WERI-Rb-1 (cell line): ENCODE results near the gene CTIF.
A peak's percentile ranks its signal among the peaks of the same experiment; 100 is the strongest.

Experiments used
- DNase-seq: peaks from one replicate; pipeline ENCODE4 v3.0.0-alpha.2; 2020
- H3K27ac ChIP-seq: fragments of 250-450 bp; sonication (Bioruptor Pico); 2 replicates; pipeline ENCODE4 v1.5.1; 2020; ENCODE audit warnings: mild to moderate bottlenecking, moderate library complexity
- H3K27me3 ChIP-seq: fragments of 250-450 bp; sonication (Bioruptor Pico); 2 replicates; pipeline ENCODE4 v1.5.1; 2021; ENCODE audit warnings: mild to moderate bottlenecking, low read depth, moderate library complexity; ENCODE audit not compliant: insufficient read depth, severe bottlenecking
- H3K36me3 ChIP-seq: fragments of 250-450 bp; sonication (Bioruptor Pico); 2 replicates; pipeline ENCODE4 v1.5.1; 2020; ENCODE audit warnings: mild to moderate bottlenecking, moderate library complexity
- H3K4me3 ChIP-seq: 2 replicates; pipeline ENCODE4 v1.5.1; 2011; ENCODE audit warnings: low read depth, mild to moderate bottlenecking, control low read depth, low read length
- H3K9me3 ChIP-seq: fragments of 250-450 bp; sonication (Bioruptor Pico); 2 replicates; pipeline ENCODE4 v1.5.1; 2021; ENCODE audit warnings: mild to moderate bottlenecking, moderate library complexity; ENCODE audit not compliant: severe bottlenecking
- TF ChIP-seq, protein P1 (sequence below): IDR thresholded peaks from 2 replicates; pipeline ENCODE4 v1.5.1; 2011; ENCODE audit warnings: low read depth, mild to moderate bottlenecking, control low read depth, inconsistent platforms, low read length

CTIF gene

DNA sequence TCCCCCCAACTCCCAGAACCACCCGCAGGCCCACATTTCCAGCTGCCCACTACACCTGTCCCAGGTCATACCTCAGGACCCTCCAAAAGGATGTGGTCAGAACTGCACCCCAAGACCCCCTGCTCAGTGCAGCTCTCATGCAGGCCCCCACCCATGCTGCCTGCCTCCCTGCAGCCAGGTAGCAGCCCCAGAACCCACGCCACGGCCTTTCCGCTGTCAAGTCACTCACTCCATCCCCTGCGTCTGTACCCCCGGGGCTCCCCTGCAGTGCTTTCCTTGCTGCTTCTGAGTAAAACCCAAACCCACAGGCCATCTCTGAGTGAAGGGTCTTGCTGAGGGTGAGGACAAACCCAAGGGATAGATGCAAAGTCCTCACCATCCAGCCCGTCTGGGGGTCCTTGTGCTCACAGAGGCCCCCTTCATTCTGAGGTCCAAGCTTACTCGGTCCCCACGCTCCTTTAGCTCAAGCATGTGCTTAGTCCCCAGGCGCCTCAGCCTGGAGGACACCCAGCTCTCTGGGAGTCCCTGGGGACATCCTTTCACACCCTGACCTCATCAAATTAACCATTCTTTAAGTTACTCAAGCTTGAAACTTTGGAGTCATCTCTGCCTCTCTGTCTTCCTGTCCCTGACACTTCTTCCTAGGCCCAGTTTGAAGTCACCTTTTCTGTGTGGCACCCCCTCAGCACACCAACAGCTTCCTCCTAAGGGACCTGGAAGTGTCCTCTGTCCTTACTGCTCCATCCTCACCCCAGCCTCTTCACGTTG lies 281.8 kb downstream of the CTIF start:
- Histone ChIP-seq H3K4me3 (no peak overlapping the region), H3K27ac (no peak overlapping the region), H3K9me3 (no peaks in the 10 kb centered on the region), H3K27me3 (no peaks in the 10 kb centered on the region), H3K36me3 (peaks cover 9% of the 10 kb centered on the region)
- TF ChIP-seq, protein P1, sequence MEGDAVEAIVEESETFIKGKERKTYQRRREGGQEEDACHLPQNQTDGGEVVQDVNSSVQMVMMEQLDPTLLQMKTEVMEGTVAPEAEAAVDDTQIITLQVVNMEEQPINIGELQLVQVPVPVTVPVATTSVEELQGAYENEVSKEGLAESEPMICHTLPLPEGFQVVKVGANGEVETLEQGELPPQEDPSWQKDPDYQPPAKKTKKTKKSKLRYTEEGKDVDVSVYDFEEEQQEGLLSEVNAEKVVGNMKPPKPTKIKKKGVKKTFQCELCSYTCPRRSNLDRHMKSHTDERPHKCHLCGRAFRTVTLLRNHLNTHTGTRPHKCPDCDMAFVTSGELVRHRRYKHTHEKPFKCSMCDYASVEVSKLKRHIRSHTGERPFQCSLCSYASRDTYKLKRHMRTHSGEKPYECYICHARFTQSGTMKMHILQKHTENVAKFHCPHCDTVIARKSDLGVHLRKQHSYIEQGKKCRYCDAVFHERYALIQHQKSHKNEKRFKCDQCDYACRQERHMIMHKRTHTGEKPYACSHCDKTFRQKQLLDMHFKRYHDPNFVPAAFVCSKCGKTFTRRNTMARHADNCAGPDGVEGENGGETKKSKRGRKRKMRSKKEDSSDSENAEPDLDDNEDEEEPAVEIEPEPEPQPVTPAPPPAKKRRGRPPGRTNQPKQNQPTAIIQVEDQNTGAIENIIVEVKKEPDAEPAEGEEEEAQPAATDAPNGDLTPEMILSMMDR = no peak
- peak; percentile 8 for DNase-seq

DNA sequence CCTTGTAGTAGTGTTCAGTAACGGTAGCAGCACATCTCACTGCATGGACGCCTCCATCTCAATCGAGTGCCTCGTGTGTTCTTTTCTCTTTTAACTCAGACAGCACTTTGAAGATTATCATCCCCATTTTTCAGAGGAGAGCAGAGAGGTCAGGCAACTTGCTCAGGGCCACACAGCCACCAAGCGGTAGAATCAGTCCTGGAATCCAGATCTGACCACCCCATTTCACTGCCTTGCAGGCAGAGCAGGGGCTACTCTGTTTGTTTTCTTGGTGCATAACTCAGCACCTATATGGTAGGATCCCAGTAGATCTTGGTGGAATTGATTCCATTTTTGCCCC lies 282.4 kb downstream of the CTIF start:
- DNase-seq = peak; percentile 3
- peaks cover 9% of the 10 kb centered on the region for H3K36me3 ChIP-seq
- TF ChIP-seq, protein P1 = no peak
- H3K27me3 ChIP-seq = no peaks in the 10 kb centered on the region
- H3K9me3 ChIP-seq = no peaks in the 10 kb centered on the region
- no peak overlapping the region for H3K4me3 ChIP-seq
- no peak overlapping the region for H3K27ac ChIP-seq

DNA sequence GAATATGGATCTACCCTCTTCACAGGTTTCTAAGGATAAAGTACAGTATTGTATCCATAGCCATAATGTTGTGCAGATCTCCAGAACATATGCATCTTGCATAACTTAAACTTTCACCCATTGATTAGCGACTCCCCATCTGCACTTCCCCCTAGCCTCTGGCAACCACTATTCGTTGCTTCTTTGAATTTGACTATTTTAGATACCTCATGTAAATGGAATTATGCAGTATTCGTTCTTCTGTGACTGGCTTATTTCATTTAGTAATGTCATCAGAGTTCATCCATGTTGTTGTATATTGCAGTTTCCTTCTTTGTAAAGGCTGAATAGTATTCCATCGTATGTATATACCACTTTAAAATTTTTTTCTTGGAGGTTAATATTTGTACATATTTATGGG lies 283.0 kb downstream of the CTIF start:
- TF ChIP-seq, protein P1 = no peak
- Histone ChIP-seq H3K9me3 (no peaks in the 10 kb centered on the region), H3K4me3 (no peak overlapping the region), H3K27ac (no peak overlapping the region), H3K36me3 (peaks cover 9% of the 10 kb centered on the region), H3K27me3 (no peaks in the 10 kb centered on the region)
- no peak for DNase-seq

DNA sequence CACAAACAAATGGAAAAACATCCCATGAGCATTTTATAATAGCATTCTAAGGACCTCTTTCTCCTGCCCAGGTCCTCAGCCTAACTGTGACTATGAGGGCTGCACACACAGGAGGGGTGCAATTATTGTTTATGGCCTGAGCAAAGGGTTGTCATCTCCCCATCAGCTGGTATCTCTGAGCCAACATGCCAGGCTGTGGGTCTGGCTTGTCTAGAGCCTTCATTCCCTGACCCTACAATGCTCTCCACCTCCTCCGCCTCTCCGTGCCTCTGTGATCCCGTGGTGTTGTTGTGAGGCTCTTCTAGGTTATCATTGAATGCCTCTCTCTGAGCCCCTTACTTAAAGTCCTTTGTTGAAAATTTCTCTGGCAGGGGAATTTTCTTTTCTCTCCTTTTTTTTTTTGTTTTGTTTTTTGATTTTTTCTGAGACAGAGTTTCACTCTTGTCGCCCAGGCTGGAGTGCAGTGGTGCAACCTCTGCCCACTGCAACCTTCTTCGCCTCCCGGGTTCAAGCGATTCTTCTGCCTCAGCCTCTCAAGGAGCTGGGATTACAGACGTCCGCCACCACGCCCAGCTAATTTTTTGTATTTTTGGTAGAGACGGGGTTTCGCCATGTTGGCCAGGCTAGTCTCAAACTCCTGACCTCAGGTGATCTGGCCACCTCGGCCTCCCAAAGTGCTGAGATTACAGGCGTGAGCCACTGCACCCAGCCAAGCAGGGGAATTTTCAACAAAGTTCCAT lies 285.6 kb downstream of the CTIF start:
- TF ChIP-seq, protein P1 = no peak
- Histone ChIP-seq H3K27me3 (no peaks in the 10 kb centered on the region), H3K27ac (no peak overlapping the region), H3K9me3 (no peaks in the 10 kb centered on the region), H3K36me3 (peaks cover 2% of the 10 kb centered on the region; the same call in 1 of the 2 replicates), H3K4me3 (no peak overlapping the region)
- peak; percentile 2 for DNase-seq

DNA sequence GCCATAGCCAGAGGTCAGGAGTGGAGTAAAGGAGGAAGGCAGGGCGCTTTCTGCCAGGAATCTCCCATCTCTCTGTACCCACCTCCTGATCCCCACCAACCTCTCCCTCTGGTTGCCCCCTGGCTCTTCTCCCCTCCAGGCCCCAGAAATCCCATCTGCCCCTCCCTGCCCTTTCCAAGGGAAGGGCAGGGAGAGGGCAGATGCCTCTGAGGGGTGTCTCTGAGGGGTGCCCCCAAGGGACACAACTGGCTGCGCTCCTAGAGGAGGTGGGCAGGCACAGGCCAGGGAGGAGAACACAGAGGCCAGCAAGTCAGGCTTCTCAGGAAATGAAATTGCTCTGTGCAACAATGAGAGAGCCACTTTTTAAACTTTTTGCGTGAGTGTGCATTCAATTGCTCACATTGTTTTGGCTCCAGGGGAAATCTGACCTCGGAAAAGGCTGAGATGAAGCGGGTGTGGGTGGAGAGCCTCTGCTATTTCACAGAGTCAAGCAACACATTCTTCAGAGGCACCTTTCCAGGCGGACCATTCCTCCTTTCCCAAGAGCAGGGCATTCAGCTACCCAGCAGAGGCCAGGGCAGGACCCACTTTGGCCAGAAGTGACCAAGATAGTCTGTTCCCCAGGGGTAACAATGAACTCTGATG lies 286.4 kb downstream of the CTIF start:
- Histone ChIP-seq H3K9me3 (no peaks in the 10 kb centered on the region), H3K27me3 (no peaks in the 10 kb centered on the region), H3K4me3 (no peak overlapping the region), H3K27ac (no peak overlapping the region), H3K36me3 (no peaks in the 10 kb centered on the region; the same call in 1 of the 2 replicates)
- TF ChIP-seq, protein P1 = no peak
- DNase-seq = peak; percentile 4
